Ovary (tissue), 3 donors: ENCODE results near the gene GABRB3.

Source experiments
- CTCF ChIP-seq, 3 donors: fragments of 450-650 bp in 2 of 3; fragments of 200-600 bp in 1 of 3; IDR thresholded peaks; one replicate each; pipeline versions ENCODE4 v1.5.1 to v1.8.0; 2016 to 2022; ENCODE audit warnings: antibody characterized with exemption in 3 of 3, mild to moderate bottlenecking in 1 of 3
- EP300 ChIP-seq: sonication (generic); formaldehyde crosslinking; IDR thresholded peaks from one replicate; pipeline ENCODE4 v1.6.1; 2017; ENCODE audit warnings: antibody characterized with exemption
- POLR2A ChIP-seq: fragments of 450-650 bp; IDR thresholded peaks from one replicate; pipeline ENCODE4 v1.6.1; 2017; ENCODE audit warnings: antibody characterized with exemption, mild to moderate bottlenecking, moderate library complexity
- donor health status: DM: no; HTN: no; CAD: no.

- TF ChIP-seq CTCF (IDR thresholded peaks at IDR 0.05) = no peak
- no peak for TF ChIP-seq EP300
- no peak for TF ChIP-seq POLR2A
Observed at GRCh38 chr15:26656080-26656479, 116.8 kb downstream of the GABRB3 start.
